HepG2 (cell line): ENCODE results near the gene PSMD12. TPM values are rescaled to one million over a fixed set of nuclear protein-coding genes. Genes with fewer than 3 reads are reported as not detected.

Experiments
- ATF2 ChIP-seq: sonication (generic); formaldehyde crosslinking; IDR thresholded peaks from 2 replicates; pipeline ENCODE4 v1.4.0; 2020; ENCODE audit warnings: missing genetic modification reagents
- CAMTA2 ChIP-seq: sonication (generic); formaldehyde crosslinking; IDR thresholded peaks from 2 replicates; pipeline ENCODE4 v1.4.0; 2020; ENCODE audit warnings: mild to moderate bottlenecking, missing genetic modification reagents, borderline replicate concordance
- GPN1 ChIP-seq: sonication (generic); formaldehyde crosslinking; IDR thresholded peaks from 2 replicates; pipeline ENCODE4 v1.5.1; 2020; ENCODE audit warnings: missing genetic modification reagents, borderline replicate concordance
- HOXA5 ChIP-seq: sonication (generic); formaldehyde crosslinking; IDR thresholded peaks from 2 replicates; pipeline ENCODE4 v1.4.0; 2020; ENCODE audit warnings: missing genetic modification reagents
- KLF9 ChIP-seq: IDR thresholded peaks from 2 replicates; pipeline ENCODE4 v1.6.1; 2016; ENCODE audit warnings: low read depth
- PHF5A ChIP-seq: IDR thresholded peaks from one replicate; pipeline ENCODE4 v1.6.1; 2018; ENCODE audit warnings: low read depth, missing genetic modification reagents; ENCODE audit not compliant: unreplicated experiment
- RAD51 ChIP-seq: fragments of 450-650 bp; IDR thresholded peaks from 2 replicates; pipeline ENCODE4 v1.6.1; 2016; ENCODE audit warnings: borderline replicate concordance
- RBAK ChIP-seq: sonication (generic); formaldehyde crosslinking; IDR thresholded peaks from 2 replicates; pipeline ENCODE4 v1.5.1; 2020; ENCODE audit warnings: mild to moderate bottlenecking, missing genetic modification reagents
- RERE ChIP-seq: IDR thresholded peaks from 2 replicates; pipeline ENCODE4 v1.6.1; 2016; ENCODE audit warnings: low read depth, missing genetic modification reagents, missing compliant biosample characterization
- STAG1 ChIP-seq: sonication (generic); formaldehyde crosslinking; IDR thresholded peaks from 2 replicates; pipeline ENCODE4 v1.4.0; 2020; ENCODE audit warnings: missing genetic modification reagents
- SYNCRIP ChIP-seq: fragments of 200-400 bp; formaldehyde crosslinking; IDR thresholded peaks from 2 replicates; pipeline ENCODE4 v1.6.1; 2018; ENCODE audit warnings: mild to moderate bottlenecking, low read depth, low read length; ENCODE audit not compliant: insufficient read depth
- TFDP2 ChIP-seq: sonication (generic); formaldehyde crosslinking; IDR thresholded peaks from 2 replicates; pipeline ENCODE4 v1.4.0; 2020; ENCODE audit warnings: missing genetic modification reagents
- ZMYM2 ChIP-seq: sonication (generic); formaldehyde crosslinking; IDR thresholded peaks from 2 replicates; pipeline ENCODE4 v1.8.0; 2022; ENCODE audit warnings: mild to moderate bottlenecking, missing genetic modification reagents
- ZNF251 ChIP-seq: sonication (generic); formaldehyde crosslinking; IDR thresholded peaks from 2 replicates; pipeline ENCODE4 v1.9.0; 2021; ENCODE audit warnings: mild to moderate bottlenecking, missing genetic modification reagents
- ZNF503 ChIP-seq: sonication (generic); formaldehyde crosslinking; IDR thresholded peaks from 2 replicates; pipeline ENCODE4 v1.4.0; 2020; ENCODE audit warnings: missing genetic modification reagents
- ZNF652 ChIP-seq: IDR thresholded peaks from 2 replicates; pipeline ENCODE4 v1.6.1; 2016; ENCODE audit warnings: low read depth, borderline replicate concordance
- ZNF770 ChIP-seq: sonication (generic); formaldehyde crosslinking; IDR thresholded peaks from 2 replicates; pipeline ENCODE4 v1.5.0; 2020; ENCODE audit warnings: mild to moderate bottlenecking, missing genetic modification reagents
- ZNF775 ChIP-seq: sonication (generic); formaldehyde crosslinking; IDR thresholded peaks from 2 replicates; pipeline ENCODE4 v1.4.0; 2020; ENCODE audit warnings: missing genetic modification reagents, mild to moderate bottlenecking, moderate library complexity, borderline replicate concordance
- polyA plus RNA-seq, 8 experiments: library from polyadenylated mRNA; depleted of rRNA in 3 of 8; stranded (reverse) in 7 of 8; unstranded in 1 of 8; fragments of >200 nt; fragmentation: Illumina TruSeq in 4 of 8; extraction: Trizol in 4 of 8; gene quantifications; 2 replicates each; pipeline versions ENCODE4 v1.2.1 to v1.2.3, GENCODE V29; 2011 to 2016; ENCODE audit warnings: low read depth in 4 of 8, missing spikeins in 1 of 8, mixed read lengths in 1 of 8; ENCODE audit not compliant: insufficient read depth in 1 of 8
- total RNA-seq, 5 experiments: library from RNA; depleted of rRNA; stranded (reverse); fragments of >200 nt; fragmentation: Illumina TruSeq; extraction: Trizol; gene quantifications; 2 replicates each; pipeline ENCODE4 v1.2.3, GENCODE V29; 2016; ENCODE audit warnings: low read depth in 1 of 5

Gene PSMD12
- total and polyA plus RNA-seq, 2 of the 13 experiments (the other 11 are each of a cell fraction or from before 2014, with no cell fraction given): 27.4 to 71.7 TPM

GRCh38 chr17:67376737-67377487 is 10.5 kb upstream of the PSMD12 start, which contains the start of gene PITPNC1 (continued):
- TF ChIP-seq TFDP2 (CRISPR knock-in tag) (peak; percentile 68; the same call in 1 of the 2 replicates), RBAK (CRISPR knock-in tag) (no peak), PHF5A (CRISPR knock-in tag) (peak; percentile 30), GPN1 (CRISPR knock-in tag) (no peak), ZMYM2 (CRISPR knock-in tag) (no peak), ZNF770 (CRISPR knock-in tag) (no peak), RAD51 (no peak), RERE (CRISPR knock-in tag) (no peak), ZNF503 (CRISPR knock-in tag) (no peak), ZNF775 (CRISPR knock-in tag) (no peak), SYNCRIP (no peak), CAMTA2 (no peak), ZNF652 (CRISPR knock-in tag) (no peak), ZNF251 (CRISPR knock-in tag) (no peak), KLF9 (CRISPR knock-in tag) (no peak), STAG1 (no peak), HOXA5 (CRISPR knock-in tag) (no peak), ATF2 (CRISPR knock-in tag) (no peak; the same call in 1 of the 2 replicates)
